ENCODE results near the gene SCPEP1. TPM values are rescaled to one million over a fixed set of nuclear protein-coding genes. Genes with fewer than 3 reads are reported as not detected.

The SCPEP1 gene
- total RNA-seq, 1 experiment from 2014 or later, result 44.5 TPM

DNA sequence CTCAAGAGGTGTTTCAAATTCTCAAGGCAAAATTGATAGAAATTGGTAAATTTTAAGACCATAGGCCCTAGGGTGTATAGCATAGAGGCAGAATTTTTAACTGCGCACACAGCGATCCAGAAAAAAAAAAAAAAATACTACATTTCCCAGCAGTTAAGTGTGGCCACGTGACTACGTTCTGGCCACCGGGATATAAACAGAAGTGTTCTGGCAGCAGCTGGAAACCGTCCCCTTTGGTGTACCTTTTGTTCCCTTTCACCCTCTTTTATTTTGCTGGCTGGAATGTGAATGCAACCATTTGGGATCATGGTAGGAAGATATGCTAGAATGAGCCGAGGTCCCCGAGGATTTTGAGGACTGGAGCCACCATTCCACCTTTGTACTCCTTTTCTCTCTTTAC, 54.4 kb downstream of the SCPEP1 start:
- in situ Hi-C loops (cut with HindIII; ENCODE audit: low sequenced_read_pairs), result no loop called here
- no peak for DNase-seq (ENCODE audit: low spot score)

DNA sequence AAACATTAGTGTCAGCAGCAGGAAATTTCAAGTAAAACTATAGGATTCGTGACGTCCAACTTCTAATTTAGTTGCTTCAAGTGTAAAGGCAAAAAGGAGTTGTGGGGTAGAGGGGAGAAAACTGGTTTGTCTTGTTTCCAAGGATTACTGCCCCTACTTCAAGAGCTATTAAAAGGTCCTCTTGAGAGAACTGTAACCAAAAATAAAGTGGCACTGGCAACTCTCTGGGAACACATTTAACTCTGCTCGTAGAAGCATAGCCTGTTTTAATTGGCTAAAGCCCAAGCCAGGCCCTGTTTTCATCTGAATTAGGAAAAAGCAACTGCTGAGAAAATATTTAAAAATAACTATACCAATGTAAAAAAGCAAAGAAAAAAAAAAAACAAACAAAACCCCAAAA, 55.4 kb downstream of the SCPEP1 start:
- in situ Hi-C loops (cut with HindIII; ENCODE audit: low sequenced_read_pairs), result no loop called here
- no peak for DNase-seq (ENCODE audit: low spot score)

DNA sequence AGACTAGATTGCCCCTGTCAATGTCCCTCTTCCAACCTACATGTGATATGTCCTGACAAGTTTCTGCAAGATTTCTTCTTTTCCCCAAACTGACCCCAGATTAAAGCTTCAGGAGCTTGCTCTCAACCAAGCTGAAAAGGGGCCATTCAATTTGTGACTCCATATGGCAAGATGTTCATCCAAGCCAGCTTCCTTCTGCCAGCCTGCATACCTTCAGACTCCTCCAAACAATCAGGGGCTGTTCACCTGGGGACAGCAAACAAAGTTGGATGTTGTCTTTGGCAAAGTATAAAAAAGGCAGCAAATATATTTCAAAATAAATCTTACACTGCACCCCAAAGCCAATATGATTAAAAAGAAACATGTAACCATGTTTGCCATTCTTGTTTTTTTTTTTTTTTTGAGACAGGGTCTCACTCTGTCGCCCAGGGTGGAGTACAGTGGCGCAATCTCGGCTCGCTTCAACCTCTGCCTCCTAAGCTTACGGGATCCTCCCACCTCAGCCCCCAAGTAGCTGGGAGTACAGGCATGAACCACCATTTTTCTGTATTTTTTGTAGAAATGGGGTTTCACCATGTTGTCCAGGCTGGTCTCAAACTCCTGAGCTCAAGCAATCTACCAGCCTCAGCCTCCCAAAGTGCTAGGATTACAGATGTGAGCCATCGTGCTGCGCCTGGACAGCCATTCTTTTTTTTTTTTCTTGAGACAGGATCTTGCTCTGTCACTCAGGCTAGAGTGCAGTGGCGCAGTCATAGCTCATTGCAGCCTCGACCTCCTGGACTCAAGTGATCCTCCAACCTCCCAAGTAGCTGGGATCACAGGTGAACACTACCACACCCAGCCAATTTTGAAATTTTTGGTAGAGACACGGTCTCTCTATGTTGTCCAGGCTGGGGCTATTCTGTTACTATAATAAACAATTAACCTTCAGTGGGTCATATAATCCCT, 57.1 kb downstream of the SCPEP1 start:
- in situ Hi-C loops (cut with HindIII; ENCODE audit: low sequenced_read_pairs), result no loop called here
- peak; percentile 64 for DNase-seq (ENCODE audit: low spot score)

DNA sequence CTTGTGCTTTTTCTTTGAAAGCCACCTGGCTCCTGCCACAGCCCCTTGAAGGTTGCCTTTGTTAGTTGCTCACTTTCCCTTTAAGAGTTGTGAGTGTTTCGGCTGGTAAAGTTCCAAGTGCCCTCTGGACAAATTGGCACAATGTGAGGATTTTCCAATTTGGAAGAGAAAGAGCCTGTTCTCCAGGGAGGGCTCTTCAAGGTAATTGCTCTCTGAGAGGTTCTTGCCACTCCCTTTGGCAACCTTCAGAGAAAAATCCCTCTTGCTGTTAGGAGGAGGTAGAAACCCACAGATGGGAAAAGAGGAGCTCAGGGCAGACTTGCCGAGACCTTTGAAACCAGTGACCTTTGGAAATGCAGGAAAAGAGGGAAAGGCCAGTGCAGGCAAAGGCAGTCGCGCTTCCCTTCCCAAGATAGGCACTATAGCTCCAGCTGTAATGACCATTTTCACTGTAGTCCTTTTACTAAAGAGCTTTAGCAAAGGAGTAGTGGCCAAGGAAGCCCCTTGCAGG, 58.1 kb downstream of the SCPEP1 start:
- DNase-seq (ENCODE audit: low spot score), result peak; percentile 63
- in situ Hi-C loops (cut with HindIII; ENCODE audit: low sequenced_read_pairs), result no loop called here

DNA sequence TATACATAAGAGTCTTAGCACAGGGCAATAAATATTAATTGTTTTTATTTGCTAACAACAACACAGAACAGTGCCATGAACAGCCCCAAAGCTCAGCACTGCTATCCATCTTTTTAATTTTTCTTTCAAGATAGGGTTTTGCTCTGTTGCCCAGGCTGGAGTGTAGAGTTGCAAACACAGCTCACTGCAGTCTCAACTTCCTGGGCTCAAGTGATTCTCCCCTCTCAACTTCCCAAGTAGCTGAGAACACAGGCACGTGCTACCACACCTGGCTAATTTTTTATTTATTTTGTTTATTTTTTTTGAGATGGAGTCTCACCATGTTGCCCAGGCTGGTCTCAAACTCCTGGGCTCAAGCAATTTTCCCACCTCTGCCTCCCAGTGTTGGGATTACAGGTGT, 59.5 kb downstream of the SCPEP1 start:
- in situ Hi-C loops (cut with HindIII; ENCODE audit: low sequenced_read_pairs), result no loop called here
- DNase-seq (ENCODE audit: low spot score), result no peak

DNA sequence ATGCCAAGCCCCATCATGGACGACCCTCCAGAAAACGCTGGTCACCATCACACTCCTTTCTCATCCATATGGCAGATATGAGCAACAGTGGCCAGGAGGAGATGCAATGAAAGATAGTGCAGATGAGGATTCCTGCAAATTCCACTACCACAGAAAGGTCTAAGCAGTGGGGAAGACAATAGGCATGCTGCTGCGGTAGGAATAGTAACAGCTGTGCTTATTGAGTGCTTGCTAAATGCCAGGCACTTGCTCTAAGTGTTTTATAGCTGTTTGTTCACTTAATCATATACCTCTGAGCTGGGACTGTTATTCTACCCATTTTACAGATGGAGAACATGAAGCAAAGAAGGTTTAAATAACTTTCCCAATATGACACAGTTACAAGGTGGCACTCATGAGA, 60.6 kb downstream of the SCPEP1 start:
- no peak for DNase-seq (ENCODE audit: low spot score)
- in situ Hi-C loops (cut with HindIII; ENCODE audit: low sequenced_read_pairs), result no loop called here

DNA sequence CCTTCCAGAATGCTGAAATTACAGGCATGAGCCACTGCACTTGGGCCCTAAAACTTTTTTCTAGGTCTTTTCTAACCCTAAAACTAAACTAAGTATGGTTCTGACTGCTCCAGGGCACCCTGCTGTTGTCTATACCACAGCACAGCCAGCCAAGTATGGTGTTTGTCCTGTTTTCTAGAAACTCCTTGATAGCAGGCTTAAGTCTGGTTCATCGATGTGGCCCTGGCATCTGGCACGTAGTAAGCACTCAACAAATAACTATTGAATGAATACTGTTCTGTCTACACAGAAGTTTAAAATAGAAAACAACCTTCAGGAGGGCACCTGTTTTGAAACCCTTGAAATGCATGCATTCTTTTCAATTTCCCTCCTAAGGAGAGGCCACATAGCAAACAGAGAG, 62.6 kb downstream of the SCPEP1 start:
- in situ Hi-C loops (cut with HindIII; ENCODE audit: low sequenced_read_pairs), result no loop called here
- DNase-seq (ENCODE audit: low spot score), result no peak

DNA sequence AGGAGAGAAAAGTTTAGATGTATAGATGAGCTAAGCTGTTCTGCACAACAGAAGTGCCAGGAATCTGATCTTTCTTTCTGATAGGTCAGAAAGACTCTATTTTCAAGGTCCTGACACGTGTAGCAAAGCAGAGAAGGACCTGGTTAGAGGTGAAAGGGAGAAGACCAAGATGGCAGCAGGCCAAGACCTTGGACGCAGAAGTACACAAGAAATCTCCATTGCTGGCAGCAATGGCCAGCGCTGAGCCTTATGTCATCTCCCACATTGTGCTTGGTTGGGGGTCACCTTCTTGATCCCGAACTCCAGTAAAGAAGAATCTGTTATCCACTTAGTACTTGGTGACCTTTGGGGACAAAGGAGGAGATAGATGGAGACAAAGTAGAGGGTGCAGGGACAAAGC, 65.3 kb downstream of the SCPEP1 start:
- in situ Hi-C loops (cut with HindIII; ENCODE audit: low sequenced_read_pairs), result no loop called here
- DNase-seq (ENCODE audit: low spot score), result no peak

DNA sequence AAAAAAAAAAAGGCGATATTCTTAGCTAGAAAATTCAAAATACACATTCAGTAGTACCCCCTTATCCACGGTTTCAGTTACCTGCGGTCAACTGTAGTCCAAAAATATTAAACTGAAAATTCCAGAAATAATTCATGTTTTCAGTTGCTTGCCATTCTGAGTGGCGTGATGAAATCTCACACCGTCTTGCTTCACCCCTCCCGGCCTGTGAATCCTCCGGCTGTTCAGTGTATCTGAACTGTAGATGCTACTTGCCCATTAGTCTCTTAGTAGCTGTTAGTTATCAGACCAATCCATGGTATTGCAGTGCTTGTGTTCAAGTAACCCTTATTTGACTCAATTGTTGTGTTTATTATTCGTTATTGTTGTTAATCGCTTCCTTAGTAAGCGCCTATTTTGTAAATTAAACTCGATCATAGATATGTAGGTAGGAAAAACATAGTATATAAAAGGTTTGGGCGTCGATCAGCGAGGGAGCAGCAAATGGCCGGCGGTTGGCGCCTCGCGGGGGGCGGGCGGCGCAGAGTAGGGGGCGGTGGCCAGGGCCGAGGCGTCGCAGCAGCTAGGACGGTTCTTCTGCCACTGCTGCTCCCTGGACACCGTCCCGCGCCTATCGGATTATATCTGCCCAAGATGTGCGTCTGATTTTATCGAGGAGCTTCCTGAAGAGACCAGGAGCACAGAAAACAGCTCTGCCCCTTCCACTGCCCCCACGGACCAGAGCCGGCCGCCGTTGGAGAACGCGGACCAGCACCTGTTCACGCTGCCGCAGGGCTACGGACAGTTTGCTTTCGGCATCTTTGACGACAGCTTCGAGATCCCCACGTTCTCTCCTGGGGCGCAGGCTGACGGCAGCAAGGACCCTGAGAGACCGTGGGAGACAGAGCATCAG, 67.3 kb downstream of the SCPEP1 start:
- in situ Hi-C loops (cut with HindIII; ENCODE audit: low sequenced_read_pairs), result no loop called here
- DNase-seq (ENCODE audit: low spot score), result no peak

DNA sequence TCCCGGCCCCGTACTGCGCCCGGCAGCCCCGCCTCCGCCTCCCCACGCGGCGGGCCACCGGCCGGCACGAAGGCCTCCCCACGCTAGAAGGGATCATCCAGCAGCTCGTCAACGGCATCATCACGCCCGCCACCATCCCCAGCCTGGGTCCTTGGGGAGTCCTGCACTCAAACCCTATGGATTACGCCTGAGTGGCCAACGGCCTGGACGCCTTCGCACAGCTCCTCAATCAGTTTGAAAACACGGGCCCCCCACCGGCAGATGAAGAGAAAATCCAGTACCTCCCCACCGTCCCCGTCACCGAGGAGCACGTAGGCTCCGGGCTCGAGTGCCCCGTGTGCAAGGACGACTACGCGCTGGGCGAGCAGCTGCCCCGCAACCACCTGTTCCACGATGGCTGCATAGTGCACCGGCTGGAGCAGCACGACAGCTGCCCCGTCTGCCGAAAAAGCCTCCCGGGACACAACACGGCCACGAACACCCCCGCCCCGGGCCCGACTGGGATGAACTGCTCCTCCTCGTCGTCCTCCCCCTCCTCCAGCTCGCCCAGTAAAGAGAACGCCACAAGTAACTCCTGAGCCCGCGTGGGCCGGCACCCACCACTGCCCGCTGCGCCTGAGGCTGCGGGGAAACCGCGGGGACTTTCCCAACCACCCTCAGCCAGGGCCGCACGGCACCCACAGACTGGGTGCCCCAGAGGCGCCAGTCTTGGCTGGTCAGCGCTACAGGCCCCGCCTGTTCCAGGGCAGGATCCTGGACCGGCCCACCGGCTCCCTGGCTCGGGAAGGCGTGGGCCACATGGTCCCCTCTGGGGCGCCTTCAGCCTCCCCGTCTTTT, 68.2 kb downstream of the SCPEP1 start:
- no peak for DNase-seq (ENCODE audit: low spot score)
- in situ Hi-C loops (cut with HindIII; ENCODE audit: low sequenced_read_pairs), result no loop called here

DNA sequence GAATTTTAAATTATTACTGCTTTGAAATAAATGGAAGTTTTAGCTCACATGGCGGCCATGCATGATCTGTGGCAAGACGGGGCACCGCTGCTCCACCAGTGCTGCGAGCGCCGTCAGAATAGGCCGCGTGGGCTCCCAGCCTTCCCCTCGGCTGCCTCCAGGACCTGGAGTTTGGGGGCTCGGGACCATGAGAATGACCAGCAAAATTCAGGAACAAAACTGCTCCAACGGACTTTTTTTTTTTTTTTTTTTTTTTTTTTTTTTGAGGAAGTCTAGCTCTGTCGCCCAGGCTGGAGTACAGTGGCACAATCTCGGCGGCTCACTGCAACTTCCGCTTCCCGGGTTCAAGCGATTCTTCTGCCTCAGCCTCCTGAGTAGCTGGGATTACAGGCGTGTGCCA, 68.8 kb downstream of the SCPEP1 start:
- DNase-seq (ENCODE audit: low spot score), result no peak
- in situ Hi-C loops (cut with HindIII; ENCODE audit: low sequenced_read_pairs), result no loop called here

DNA sequence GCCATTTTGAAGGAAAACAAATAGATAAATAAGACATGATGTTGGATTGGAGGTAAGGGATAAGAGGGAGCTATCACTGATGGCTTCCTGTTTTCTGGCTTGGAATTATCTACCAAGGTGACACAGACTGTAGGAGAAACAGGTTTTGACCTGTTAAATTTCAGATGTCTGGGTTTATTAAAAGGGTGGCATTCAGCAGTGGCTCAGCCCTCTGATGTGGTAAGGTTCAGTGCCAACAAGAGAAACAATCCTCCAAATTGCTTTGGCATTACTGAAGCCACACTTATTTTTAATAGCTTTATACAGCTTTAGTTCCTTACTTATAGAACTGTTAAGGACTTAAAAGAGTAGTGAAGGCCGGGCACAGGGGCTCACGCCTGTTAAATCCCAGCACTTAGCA, 70.2 kb downstream of the SCPEP1 start:
- DNase-seq (ENCODE audit: low spot score), result no peak
- in situ Hi-C loops (cut with HindIII; ENCODE audit: low sequenced_read_pairs), result no loop called here

DNA sequence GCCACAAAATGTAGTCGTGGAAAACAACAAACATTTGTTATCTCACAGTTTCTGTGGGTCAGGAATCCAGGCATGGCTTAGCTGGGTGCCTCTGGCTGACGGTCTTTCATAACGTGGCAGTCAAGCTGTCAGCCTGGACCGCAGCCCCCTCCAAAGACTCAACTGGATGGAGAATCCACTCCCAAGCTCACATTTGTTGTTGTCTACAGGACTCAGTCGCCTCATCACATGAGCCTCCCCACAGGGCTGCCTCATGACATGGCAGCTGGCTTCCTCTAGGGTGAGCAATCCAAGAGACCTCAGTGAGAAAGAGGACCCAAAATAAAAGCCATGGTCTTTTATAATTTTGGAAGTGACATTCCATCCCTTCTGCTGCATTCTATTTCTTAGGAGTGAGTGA, 72.4 kb downstream of the SCPEP1 start:
- in situ Hi-C loops (cut with HindIII; ENCODE audit: low sequenced_read_pairs), result no loop called here
- peak; percentile 31 for DNase-seq (ENCODE audit: low spot score)

DNA sequence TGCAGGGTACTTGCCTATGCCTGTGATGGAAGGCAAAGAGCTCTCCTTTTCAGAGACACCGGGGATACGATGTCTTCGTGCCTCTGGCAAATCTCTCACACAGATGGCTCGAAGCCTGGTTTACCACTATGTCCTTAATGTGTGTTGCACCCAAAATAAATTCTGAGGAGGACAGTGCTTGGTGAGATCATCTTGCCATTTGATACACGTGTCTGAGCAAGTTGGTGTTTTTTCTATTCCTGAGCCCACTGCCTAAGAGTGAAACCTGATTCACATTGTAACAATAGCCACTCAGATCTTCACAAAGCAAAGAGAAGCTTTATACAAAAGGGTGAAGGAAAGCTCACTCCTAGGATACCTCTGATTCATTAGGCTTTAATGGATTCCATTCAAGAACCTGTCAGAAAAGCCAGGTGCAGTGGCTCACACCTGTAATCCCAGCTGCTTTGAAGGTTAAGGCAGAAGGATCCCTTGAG, 74.0 kb downstream of the SCPEP1 start:
- peak; percentile 10 for DNase-seq (ENCODE audit: low spot score)
- in situ Hi-C loops (cut with HindIII; ENCODE audit: low sequenced_read_pairs), result no loop called here

Other genes starting within 250 kb of the SCPEP1 start
- gene C17orf67, start 144.2 kb upstream of the SCPEP1 start, total RNA-seq (2014; rRNA removed; shearing (Covaris generic)), result 0.51 and 1.7 TPM in 2 replicates
- gene DGKE, start 144.0 kb upstream of the SCPEP1 start, total RNA-seq (2014; rRNA removed; shearing (Covaris generic)), result 9.5 and 12.8 TPM in 2 replicates
- 5.6 and 10.5 TPM in 2 replicates for gene TRIM25, start 64.1 kb upstream of the SCPEP1 start, total RNA-seq (2014; rRNA removed; shearing (Covaris generic))
- gene COIL, start 17.1 kb upstream of the SCPEP1 start, total RNA-seq (2014; rRNA removed; shearing (Covaris generic)), result 14.4 and 25.3 TPM in 2 replicates
- 5.4 and 5.7 TPM in 2 replicates for gene AKAP1, start 107.1 kb downstream of the SCPEP1 start, total RNA-seq (2014; rRNA removed; shearing (Covaris generic))